NT2/D1 (cell line): ENCODE measurements around the gene ANKRD28.

Source experiments
- DNase-seq: peaks from one replicate; pipeline ENCODE4 v3.0.0-alpha.2; 2011; ENCODE audit warnings: low read depth, low spot score
- H3K27me3 ChIP-seq: 2 replicates; pipeline ENCODE4 v1.6.0; 2011; ENCODE audit warnings: mild to moderate bottlenecking; ENCODE audit not compliant: insufficient read length, insufficient read depth
- H3K36me3 ChIP-seq: 2 replicates; pipeline ENCODE4 v1.6.1; 2011; ENCODE audit warnings: mild to moderate bottlenecking, low read length, mixed read lengths; ENCODE audit not compliant: insufficient read depth, insufficient read length
- H3K4me1 ChIP-seq: 2 replicates; pipeline ENCODE4 v1.5.1; 2011; ENCODE audit not compliant: insufficient read depth, insufficient read length
- H3K4me3 ChIP-seq: 2 replicates; pipeline ENCODE4 v1.5.1; 2011; ENCODE audit warnings: low read depth; ENCODE audit not compliant: insufficient read length
- H3K9ac ChIP-seq: 2 replicates; pipeline ENCODE4 v1.6.0; 2011; ENCODE audit warnings: low read depth; ENCODE audit not compliant: insufficient read length
- H3K9me3 ChIP-seq: 2 replicates; pipeline ENCODE4 v1.5.1; 2011; ENCODE audit warnings: mild to moderate bottlenecking, low read length; ENCODE audit not compliant: insufficient read depth
- SUZ12 ChIP-seq: IDR thresholded peaks from 2 replicates; pipeline ENCODE4 v1.6.1; 2011; ENCODE audit not compliant: insufficient read length, insufficient read depth; ENCODE audit errors: extremely low read depth
- YY1 ChIP-seq: IDR thresholded peaks from 2 replicates; pipeline ENCODE4 v1.6.1; 2011; ENCODE audit not compliant: insufficient read length, insufficient read depth
- ZNF274 ChIP-seq: IDR thresholded peaks from 2 replicates; pipeline ENCODE4 v1.6.1; 2011; ENCODE audit warnings: mild to moderate bottlenecking, low read depth, low read length

Gene ANKRD28

GRCh38 chr3:15659254-15659975, 138.4 kb downstream of the ANKRD28 start:
- Histone ChIP-seq H3K4me1 (no peaks in the 10 kb centered on the region), H3K27me3 (no peaks in the 10 kb centered on the region), H3K9me3 (peaks cover 38% of the 10 kb centered on the region), H3K4me3 (no peak overlapping the region), H3K36me3 (no peaks in the 10 kb centered on the region), H3K9ac (no peak overlapping the region)
- DNase-seq, result no peak
- TF ChIP-seq YY1 (no peak), ZNF274 (no peak), SUZ12 (no peak)

- Histone ChIP-seq H3K27me3 (no peaks in the 10 kb centered on the region), H3K4me3 (no peak overlapping the region), H3K9ac (no peak overlapping the region), H3K4me1 (no peaks in the 10 kb centered on the region), H3K9me3 (peaks cover 43% of the 10 kb centered on the region), H3K36me3 (no peaks in the 10 kb centered on the region)
- no peak for DNase-seq
- TF ChIP-seq YY1 (no peak), SUZ12 (no peak), ZNF274 (no peak)
Measured at GRCh38 chr3:15657016-15657415, 140.8 kb downstream of the ANKRD28 start.

- TF ChIP-seq YY1, result no peak
- TF ChIP-seq SUZ12, result no peak
- no peak for TF ChIP-seq ZNF274
- Histone ChIP-seq H3K9me3 (peaks cover 43% of the 10 kb centered on the region), H3K4me1 (no peaks in the 10 kb centered on the region), H3K9ac (no peak overlapping the region), H3K36me3 (no peaks in the 10 kb centered on the region), H3K27me3 (no peaks in the 10 kb centered on the region), H3K4me3 (no peak overlapping the region)
- no peak for DNase-seq
Measured at GRCh38 chr3:15656342-15656741, 141.4 kb downstream of the ANKRD28 start.

- Histone ChIP-seq H3K36me3 (no peaks in the 10 kb centered on the region), H3K4me3 (no peak overlapping the region), H3K27me3 (no peaks in the 10 kb centered on the region), H3K4me1 (no peaks in the 10 kb centered on the region), H3K9me3 (peaks cover 43% of the 10 kb centered on the region), H3K9ac (no peak overlapping the region)
- TF ChIP-seq YY1, result no peak
- TF ChIP-seq ZNF274, result no peak
- no peak for TF ChIP-seq SUZ12
- DNase-seq, result no peak
Measured at GRCh38 chr3:15654891-15655290, 142.9 kb downstream of the ANKRD28 start.

- H3K4me3 ChIP-seq, result no peak overlapping the region
- no peaks in the 10 kb centered on the region for H3K4me1 ChIP-seq
- no peaks in the 10 kb centered on the region for H3K36me3 ChIP-seq
- no peaks in the 10 kb centered on the region for H3K27me3 ChIP-seq
- H3K9me3 ChIP-seq, result peaks cover 43% of the 10 kb centered on the region
- no peak overlapping the region for H3K9ac ChIP-seq
- TF ChIP-seq YY1 (no peak), SUZ12 (no peak), ZNF274 (no peak)
- DNase-seq, result no peak
Measured at GRCh38 chr3:15654127-15654526, 143.7 kb downstream of the ANKRD28 start.

GRCh38 chr3:15653321-15653720, 144.5 kb downstream of the ANKRD28 start:
- Histone ChIP-seq H3K27me3 (no peaks in the 10 kb centered on the region), H3K9me3 (peaks cover 42% of the 10 kb centered on the region), H3K9ac (no peak overlapping the region), H3K4me3 (no peak overlapping the region), H3K4me1 (no peaks in the 10 kb centered on the region), H3K36me3 (no peaks in the 10 kb centered on the region)
- no peak for TF ChIP-seq YY1
- no peak for TF ChIP-seq ZNF274
- no peak for TF ChIP-seq SUZ12
- no peak for DNase-seq

- H3K9me3 ChIP-seq, result peaks cover 24% of the 10 kb centered on the region
- TF ChIP-seq ZNF274, result no peak
- TF ChIP-seq YY1, result no peak
- TF ChIP-seq SUZ12, result no peak
- H3K4me1 ChIP-seq, result peaks cover 3% of the 10 kb centered on the region
- H3K4me3 ChIP-seq, result no peak overlapping the region
- H3K9ac ChIP-seq, result no peak overlapping the region
- no peak for DNase-seq
- no peaks in the 10 kb centered on the region for H3K36me3 ChIP-seq
- H3K27me3 ChIP-seq, result no peaks in the 10 kb centered on the region
Measured at GRCh38 chr3:15651396-15651795, 146.4 kb downstream of the ANKRD28 start.
